Stimulated activated CD4-positive, alpha-beta T cell treated with anti-CD3 and anti-CD28 coated beads, Interleukin-1b, Interleukin-23, amount 100 ng/mL, for 4 hours (primary cell): ENCODE measurements around the gene CPNE4.

Experiments used
- DNase-seq, 2 donors: peaks; one replicate each; pipeline ENCODE4 v3.0.0-alpha.2; 2020; ENCODE audit warnings: low read depth in 2 of 2

CPNE4 gene

GRCh38 chr3:131602011-131602779 is 432.6 kb downstream of the CPNE4 start:
- no peak for DNase-seq

- no peak for DNase-seq
Observed at GRCh38 chr3:131597816-131598215, 437.0 kb downstream of the CPNE4 start.

GRCh38 chr3:131596884-131597283 is 437.9 kb downstream of the CPNE4 start:
- no peak for DNase-seq

GRCh38 chr3:131591394-131592014 is 443.3 kb downstream of the CPNE4 start:
- DNase-seq: no peak

GRCh38 chr3:131586277-131586676 is 448.5 kb downstream of the CPNE4 start:
- no peak for DNase-seq

GRCh38 chr3:131582438-131582837 is 452.4 kb downstream of the CPNE4 start:
- no peak for DNase-seq

GRCh38 chr3:131568460-131568859 is 466.4 kb downstream of the CPNE4 start:
- no peak for DNase-seq

- no peak for DNase-seq
Observed at GRCh38 chr3:131564812-131565211, 470.0 kb downstream of the CPNE4 start.

- DNase-seq: no peak
Observed at GRCh38 chr3:131561511-131561910, 473.3 kb downstream of the CPNE4 start.

GRCh38 chr3:131560795-131561194 is 474.0 kb downstream of the CPNE4 start:
- no peak for DNase-seq

- no peak for DNase-seq
Observed at GRCh38 chr3:131555456-131555855, 479.4 kb downstream of the CPNE4 start.

- no peak for DNase-seq
Observed at GRCh38 chr3:131553495-131554247, 481.1 kb downstream of the CPNE4 start.

GRCh38 chr3:131551761-131552160 is 483.1 kb downstream of the CPNE4 start:
- no peak for DNase-seq

- DNase-seq: no peak
Observed at GRCh38 chr3:131550562-131551465, 484.0 kb downstream of the CPNE4 start.

GRCh38 chr3:131549340-131549739 is 485.5 kb downstream of the CPNE4 start:
- no peak for DNase-seq

- DNase-seq: no peak
Observed at GRCh38 chr3:131547585-131547984, 487.2 kb downstream of the CPNE4 start.

GRCh38 chr3:131546441-131546840 is 488.4 kb downstream of the CPNE4 start:
- DNase-seq: no peak

GRCh38 chr3:131544557-131544956 is 490.3 kb downstream of the CPNE4 start:
- DNase-seq: no peak

- no peak for DNase-seq
Observed at GRCh38 chr3:131543714-131544113, 491.1 kb downstream of the CPNE4 start.

GRCh38 chr3:131541288-131541687 is 493.5 kb downstream of the CPNE4 start:
- no peak for DNase-seq

GRCh38 chr3:131540821-131541220 is 494.0 kb downstream of the CPNE4 start:
- DNase-seq: no peak

GRCh38 chr3:131540143-131540542 is 494.7 kb downstream of the CPNE4 start:
- DNase-seq: no peak
